ENCODE results near the gene LRRC49.

The LRRC49 gene

DNA sequence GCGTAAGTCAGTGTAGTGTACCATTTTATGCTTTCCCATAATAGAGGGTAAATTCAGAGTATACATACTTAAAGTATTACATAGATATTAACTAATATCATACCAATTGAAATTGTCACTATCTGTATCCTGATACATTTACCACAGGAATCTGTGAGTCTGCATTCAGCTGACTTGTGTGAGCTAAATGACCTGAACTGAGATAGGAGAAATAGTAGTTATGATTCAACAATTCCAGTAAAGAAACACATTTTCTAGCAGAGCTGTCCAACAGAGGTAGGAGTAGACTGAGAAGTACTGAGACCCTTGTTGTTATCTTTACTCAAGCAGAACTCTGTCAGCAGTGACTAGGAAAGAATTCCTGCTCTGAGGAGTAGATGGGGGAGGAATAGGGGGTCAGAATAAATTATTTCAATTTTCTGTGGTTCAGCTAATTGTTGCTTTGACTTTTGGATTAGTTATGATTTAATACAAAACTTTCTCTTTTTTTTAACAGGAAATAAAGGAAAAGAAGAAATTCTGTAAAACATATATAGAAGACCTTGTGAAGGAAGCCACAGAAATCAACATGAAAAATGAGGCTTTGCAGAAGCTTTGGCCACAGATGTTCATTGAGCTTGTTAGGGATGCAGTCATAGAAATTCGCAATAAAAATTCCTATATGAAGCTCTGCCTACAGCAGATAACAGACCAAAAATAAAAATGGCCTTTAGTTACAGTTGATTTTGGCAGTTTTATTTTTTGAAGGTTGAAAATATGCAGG is 156.5 kb downstream of the LRRC49 start:
- TF ChIP-seq, protein P1, sequence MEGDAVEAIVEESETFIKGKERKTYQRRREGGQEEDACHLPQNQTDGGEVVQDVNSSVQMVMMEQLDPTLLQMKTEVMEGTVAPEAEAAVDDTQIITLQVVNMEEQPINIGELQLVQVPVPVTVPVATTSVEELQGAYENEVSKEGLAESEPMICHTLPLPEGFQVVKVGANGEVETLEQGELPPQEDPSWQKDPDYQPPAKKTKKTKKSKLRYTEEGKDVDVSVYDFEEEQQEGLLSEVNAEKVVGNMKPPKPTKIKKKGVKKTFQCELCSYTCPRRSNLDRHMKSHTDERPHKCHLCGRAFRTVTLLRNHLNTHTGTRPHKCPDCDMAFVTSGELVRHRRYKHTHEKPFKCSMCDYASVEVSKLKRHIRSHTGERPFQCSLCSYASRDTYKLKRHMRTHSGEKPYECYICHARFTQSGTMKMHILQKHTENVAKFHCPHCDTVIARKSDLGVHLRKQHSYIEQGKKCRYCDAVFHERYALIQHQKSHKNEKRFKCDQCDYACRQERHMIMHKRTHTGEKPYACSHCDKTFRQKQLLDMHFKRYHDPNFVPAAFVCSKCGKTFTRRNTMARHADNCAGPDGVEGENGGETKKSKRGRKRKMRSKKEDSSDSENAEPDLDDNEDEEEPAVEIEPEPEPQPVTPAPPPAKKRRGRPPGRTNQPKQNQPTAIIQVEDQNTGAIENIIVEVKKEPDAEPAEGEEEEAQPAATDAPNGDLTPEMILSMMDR (IDR thresholded peaks at IDR 0.05; ENCODE audit: low read length) = no peak
- TF ChIP-seq EZH2 (IDR thresholded peaks at IDR 0.05; ENCODE audit: borderline replicate concordance, low read length) = no peak
- Histone ChIP-seq H3K9me3 (ENCODE audit: low read length) (no peaks in the 10 kb centered on the region), H3K4me2 (ENCODE audit: low read length) (no peak overlapping the region), H3F3A (ENCODE audit: insufficient read depth, low read length) (no peaks in the 10 kb centered on the region), H3K27ac (ENCODE audit: low read depth, low read length, poor library complexity, severe bottlenecking) (no peak overlapping the region), H3K9ac (ENCODE audit: low read length) (no peak overlapping the region), H3K79me2 (ENCODE audit: insufficient read depth, low read length) (no peaks in the 10 kb centered on the region), H3K27me3 (ENCODE audit: insufficient read depth, low read length) (no peaks in the 10 kb centered on the region), H4K20me1 (ENCODE audit: insufficient read depth, low read length) (no peaks in the 10 kb centered on the region), H3K36me3 (ENCODE audit: insufficient read depth, low read length) (no peaks in the 10 kb centered on the region), H3K4me3 (ENCODE audit: low read depth, low read length, poor library complexity, severe bottlenecking) (no peak overlapping the region), H3K4me1 (ENCODE audit: insufficient read depth, low read length, severe bottlenecking) (no peaks in the 10 kb centered on the region), H2AFZ (ENCODE audit: low read length) (no peak overlapping the region), H3K9me2 (ENCODE audit: low read depth, low read length) (no peaks in the 10 kb centered on the region)

DNA sequence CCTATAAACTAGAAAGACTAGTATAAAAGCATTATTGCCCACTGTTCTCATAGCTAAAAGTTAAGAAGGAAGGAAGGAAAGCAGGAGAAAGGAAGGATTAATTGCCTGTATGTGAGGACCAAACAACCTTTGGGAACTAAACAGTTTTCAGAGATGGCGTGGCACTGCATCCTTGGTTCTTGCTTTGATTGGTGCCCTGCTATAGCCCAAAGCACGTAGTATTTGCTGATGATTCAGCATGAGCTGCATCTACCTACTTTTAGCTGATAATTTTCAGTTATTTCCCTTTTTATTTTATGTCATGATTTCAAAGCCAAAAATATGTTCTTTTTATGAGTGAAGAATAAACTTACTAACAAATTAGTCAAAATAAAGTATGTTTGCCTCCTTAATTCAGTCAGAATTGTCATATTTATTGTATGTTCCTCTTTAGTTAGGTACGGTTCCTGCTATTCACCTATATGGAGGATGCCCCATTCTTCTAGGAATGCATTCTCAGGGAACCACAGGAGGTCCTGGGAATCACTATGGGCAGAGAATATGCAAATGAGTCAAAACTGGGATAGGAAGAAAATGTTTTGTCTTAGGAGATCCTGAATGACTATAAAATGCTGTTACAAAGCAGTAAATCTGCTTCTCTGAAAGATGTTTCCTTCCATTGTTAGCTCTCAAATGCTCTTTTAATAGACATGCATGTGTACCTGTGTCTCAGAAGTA is 157.2 kb downstream of the LRRC49 start:
- Histone ChIP-seq H3K9me2 (ENCODE audit: low read depth, low read length) (no peaks in the 10 kb centered on the region), H3K27me3 (ENCODE audit: insufficient read depth, low read length) (no peaks in the 10 kb centered on the region), H3K36me3 (ENCODE audit: insufficient read depth, low read length) (no peaks in the 10 kb centered on the region), H4K20me1 (ENCODE audit: insufficient read depth, low read length) (no peaks in the 10 kb centered on the region), H3K4me2 (ENCODE audit: low read length) (no peak overlapping the region), H2AFZ (ENCODE audit: low read length) (no peak overlapping the region), H3K79me2 (ENCODE audit: insufficient read depth, low read length) (no peaks in the 10 kb centered on the region), H3F3A (ENCODE audit: insufficient read depth, low read length) (no peaks in the 10 kb centered on the region), H3K27ac (ENCODE audit: low read depth, low read length, poor library complexity, severe bottlenecking) (no peak overlapping the region), H3K9ac (ENCODE audit: low read length) (no peak overlapping the region), H3K9me3 (ENCODE audit: low read length) (no peaks in the 10 kb centered on the region), H3K4me3 (ENCODE audit: low read depth, low read length, poor library complexity, severe bottlenecking) (no peak overlapping the region), H3K4me1 (ENCODE audit: insufficient read depth, low read length, severe bottlenecking) (no peaks in the 10 kb centered on the region)
- TF ChIP-seq, protein P1 (IDR thresholded peaks at IDR 0.05; ENCODE audit: low read length) = no peak
- TF ChIP-seq EZH2 (IDR thresholded peaks at IDR 0.05; ENCODE audit: borderline replicate concordance, low read length) = no peak

DNA sequence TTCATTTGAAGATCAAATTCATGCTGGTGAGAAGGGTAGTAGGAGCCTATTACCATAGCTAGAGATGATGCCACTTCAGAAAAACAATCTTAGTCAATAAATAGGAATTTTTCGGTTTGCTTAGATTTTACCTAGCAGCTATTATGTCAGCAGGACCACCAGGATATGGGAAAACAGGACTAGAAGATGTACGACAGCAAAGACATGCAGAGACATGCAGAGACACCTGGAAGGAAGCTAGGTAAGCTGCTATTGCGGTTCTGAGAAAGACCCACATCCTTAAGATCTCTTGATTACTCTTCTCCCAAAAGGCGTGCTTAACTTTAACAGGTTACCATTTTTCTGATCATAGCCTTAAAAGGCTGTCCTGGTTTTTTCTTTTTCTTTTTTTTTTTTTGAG is 157.8 kb downstream of the LRRC49 start:
- Histone ChIP-seq H3F3A (ENCODE audit: insufficient read depth, low read length) (no peaks in the 10 kb centered on the region), H3K9ac (ENCODE audit: low read length) (no peak overlapping the region), H3K36me3 (ENCODE audit: insufficient read depth, low read length) (no peaks in the 10 kb centered on the region), H3K27me3 (ENCODE audit: insufficient read depth, low read length) (no peaks in the 10 kb centered on the region), H3K4me1 (ENCODE audit: insufficient read depth, low read length, severe bottlenecking) (no peaks in the 10 kb centered on the region), H3K9me2 (ENCODE audit: low read depth, low read length) (no peaks in the 10 kb centered on the region), H3K4me2 (ENCODE audit: low read length) (no peak overlapping the region), H3K79me2 (ENCODE audit: insufficient read depth, low read length) (no peaks in the 10 kb centered on the region), H3K9me3 (ENCODE audit: low read length) (no peaks in the 10 kb centered on the region), H3K4me3 (ENCODE audit: low read depth, low read length, poor library complexity, severe bottlenecking) (no peak overlapping the region), H3K27ac (ENCODE audit: low read depth, low read length, poor library complexity, severe bottlenecking) (no peak overlapping the region), H4K20me1 (ENCODE audit: insufficient read depth, low read length) (no peaks in the 10 kb centered on the region), H2AFZ (ENCODE audit: low read length) (no peak overlapping the region)
- no peak for TF ChIP-seq EZH2 (IDR thresholded peaks at IDR 0.05; ENCODE audit: borderline replicate concordance, low read length)

Measured in OCI-LY1 (cell line).